Gastrocnemius medialis (tissue), 4 donors: ENCODE measurements around the gene ADIPOR1. TPM values are rescaled to one million over a fixed set of nuclear protein-coding genes. Genes with fewer than 3 reads are reported as not detected.

Source experiments
- ATAC-seq, 2 donors: fragments of 150-250 bp; one replicate each; pipeline ENCODE4 v1.9.1; 2016
- DNase-seq, 2 donors: peaks; one replicate each; pipeline ENCODE4 v3.0.0-alpha.2; 2019
- H3K27ac ChIP-seq, 4 donors: fragments of 200-600 bp; sonication (generic); 1 replicate in 1 of 4; 2 replicates in 3 of 4; pipeline ENCODE4 v1.5.1; 2016 to 2018; ENCODE audit warnings: mild to moderate bottlenecking in 2 of 4, moderate library complexity in 1 of 4
- H3K27me3 ChIP-seq, 3 donors: fragments of 200-600 bp; sonication (generic) in 2 of 3; 1 replicate in 1 of 3; 2 replicates in 2 of 3; pipeline versions ENCODE4 v1.5.1 to v1.6.0; 2016 to 2019; ENCODE audit warnings: mild to moderate bottlenecking in 1 of 3, moderate library complexity in 1 of 3
- H3K36me3 ChIP-seq, 2 donors: fragments of 200-600 bp; sonication (generic) in 1 of 2; one replicate each; pipeline ENCODE4 v1.5.1; 2017 to 2018
- H3K4me1 ChIP-seq, 2 donors: fragments of 200-600 bp; sonication (generic) in 1 of 2; one replicate each; pipeline ENCODE4 v1.5.1; 2016 to 2017; ENCODE audit warnings: mild to moderate bottlenecking in 2 of 2
- H3K4me3 ChIP-seq, 4 donors: fragments of 200-600 bp; sonication (generic) in 3 of 4; 1 replicate in 1 of 4; 2 replicates in 3 of 4; pipeline ENCODE4 v1.5.1; 2016 to 2019; ENCODE audit warnings: mild to moderate bottlenecking in 2 of 4
- H3K9me3 ChIP-seq, 3 donors: fragments of 200-600 bp; sonication (generic) in 2 of 3; 1 replicate in 1 of 3; 2 replicates in 2 of 3; pipeline ENCODE4 v1.5.1; 2016 to 2019
- CTCF ChIP-seq, 5 experiments: fragments of 450-650 bp in 3 of 5; fragments of 200-600 bp in 2 of 5; sonication (generic) in 2 of 5; IDR thresholded peaks in 4 of 5; conservative IDR thresholded peaks in 1 of 5; 1 replicate in 4 of 5; 2 replicates in 1 of 5; pipeline ENCODE4 v1.5.1; 2016 to 2019; ENCODE audit warnings: antibody characterized with exemption in 5 of 5, mild to moderate bottlenecking in 3 of 5, moderate library complexity in 3 of 5
- POLR2A ChIP-seq, 2 donors: fragments of 450-650 bp; IDR thresholded peaks; one replicate each; pipeline ENCODE4 v1.6.1; 2017; ENCODE audit warnings: antibody characterized with exemption in 2 of 2, mild to moderate bottlenecking in 2 of 2, moderate library complexity in 2 of 2
- in situ Hi-C, 4 donors: fragments of 200-750 bp; cut with MboI; loops; one replicate each; pipeline versions ENCODE4 v1.15.0 to v1.8.0; 2017; ENCODE audit warnings: low sequenced_read_pairs in 4 of 4
- intact Hi-C: fragments of 100-400 bp; cut with DNase I; formaldehyde crosslinking; loops from one replicate; pipeline ENCODE4 v1.15.1; 2023; ENCODE audit warnings: low total_unique reads
- total RNA-seq, 4 donors: library from RNA; depleted of rRNA; stranded (reverse); fragments of >200 nt; gene quantifications; one replicate each; pipeline versions ENCODE4 v1.1.0 to v1.2.3, GENCODE V29; 2016

The ADIPOR1 gene
- total RNA-seq, 4 donors from 2014 or later = 103 to 133 (median 119) TPM

- no peak overlapping the region for H3K4me3 ChIP-seq
- intact Hi-C loops (no loop called here), in situ Hi-C loops (no loop called here)
- H3K27ac ChIP-seq = no peak overlapping the region
- peaks cover 10 to 15% of the 10 kb centered on the region in 2 donors for H3K4me1 ChIP-seq
- no peak for TF ChIP-seq CTCF (IDR thresholded peaks at IDR 0.05 in 4 of 5, conservative IDR thresholded peaks at IDR 0.05 in 1 of 5)
- no peak for TF ChIP-seq POLR2A (IDR thresholded peaks at IDR 0.05)
- H3K27me3 ChIP-seq = no peaks in the 10 kb centered on the region
- no peaks in the 10 kb centered on the region for H3K36me3 ChIP-seq
- DNase-seq (no peak), ATAC-seq (no peak)
- H3K9me3 ChIP-seq = no peaks in the 10 kb centered on the region
Observed at GRCh38 chr1:202972046-202972445, 13.9 kb upstream of the ADIPOR1 start.

- ATAC-seq (peak in 1 of 2 donors; percentile 26), DNase-seq (peak; percentile 40 to 55)
- H3K27ac ChIP-seq = peak overlapping the region; percentile 98 to 100 (median 100)
- H3K4me3 ChIP-seq = no peak overlapping the region
- no peak for TF ChIP-seq POLR2A (IDR thresholded peaks at IDR 0.05)
- TF ChIP-seq CTCF (IDR thresholded peaks at IDR 0.05 in 4 of 5, conservative IDR thresholded peaks at IDR 0.05 in 1 of 5) = peak; percentile 37 to 66 (median 56)
- H3K27me3 ChIP-seq = no peaks in the 10 kb centered on the region
- in situ Hi-C loops (no loop called here), intact Hi-C loops (loop anchor here (1.0 to 5.0 kb wide), 4 partner anchors 30 to 828 kb away; partner anchors contain the start of genes PCAT6, ZBED6 and ZC3H11A)
- peaks cover 29 to 34% of the 10 kb centered on the region in 2 donors for H3K4me1 ChIP-seq
- peaks cover 0 to 6% of the 10 kb centered on the region in 2 donors for H3K36me3 ChIP-seq
- H3K9me3 ChIP-seq = no peaks in the 10 kb centered on the region
Observed at GRCh38 chr1:202968895-202969295, 10.8 kb upstream of the ADIPOR1 start.

- DNase-seq (no peak), ATAC-seq (no peak)
- in situ Hi-C loops = no loop called here
- H3K27me3 ChIP-seq = no peaks in the 10 kb centered on the region
- H3K4me1 ChIP-seq = peaks cover 34 to 39% of the 10 kb centered on the region in 2 donors
- intact Hi-C loops = loop anchor here (1.0 to 5.0 kb wide), 4 partner anchors 31 to 829 kb away; partner anchors contain the start of genes PCAT6, ZBED6 and ZC3H11A
- peaks cover 0 to 12% of the 10 kb centered on the region in 2 donors for H3K36me3 ChIP-seq
- H3K9me3 ChIP-seq = no peaks in the 10 kb centered on the region
- H3K27ac ChIP-seq = peak overlapping the region; percentile 98 to 100 (median 100)
- no peak overlapping the region for H3K4me3 ChIP-seq
- TF ChIP-seq CTCF (IDR thresholded peaks at IDR 0.05 in 4 of 5, conservative IDR thresholded peaks at IDR 0.05 in 1 of 5) = no peak
- TF ChIP-seq POLR2A (IDR thresholded peaks at IDR 0.05) = no peak
Observed at GRCh38 chr1:202968351-202968750, 10.2 kb upstream of the ADIPOR1 start.

- in situ Hi-C loops (no loop called here), intact Hi-C loops (loop anchor here (1.0 to 5.0 kb wide), 8 partner anchors 32 to 830 kb away; partner anchors contain the start of genes PCAT6, PPFIA4, RABIF and TMEM183A)
- Histone ChIP-seq H3K9me3 (no peaks in the 10 kb centered on the region), H3K36me3 (peaks cover 0 to 18% of the 10 kb centered on the region in 2 donors), H3K27ac (peak overlapping the region; percentile 98 to 100 (median 100)), H3K4me3 (peak overlapping the region; percentile 89 to 99 (median 96)), H3K4me1 (peaks cover 40 to 45% of the 10 kb centered on the region in 2 donors), H3K27me3 (no peaks in the 10 kb centered on the region)
- no peak for DNase-seq
- TF ChIP-seq POLR2A (IDR thresholded peaks at IDR 0.05) (no peak), CTCF (IDR thresholded peaks at IDR 0.05 in 4 of 5, conservative IDR thresholded peaks at IDR 0.05 in 1 of 5) (no peak)
- ATAC-seq = no peak
Observed at GRCh38 chr1:202967684-202968281, 9.7 kb upstream of the ADIPOR1 start.
